Omental fat pad (tissue), 4 donors: ENCODE results near the gene VWC2L. TPM values are rescaled to one million over a fixed set of nuclear protein-coding genes. Genes with fewer than 3 reads are reported as not detected.

Experiments used
- ATAC-seq: fragments of 150-250 bp; one replicate; pipeline ENCODE4 v1.9.1; 2016; ENCODE audit warnings: mild to moderate bottlenecking, moderate library complexity; ENCODE audit not compliant: low FRiP score
- DNase-seq: peaks from one replicate; pipeline ENCODE4 v3.0.0-alpha.2; 2019; ENCODE audit warnings: low spot score
- CTCF ChIP-seq, 3 donors: fragments of 450-650 bp; IDR thresholded peaks; one replicate each; pipeline ENCODE4 v1.5.1; 2016 to 2017; ENCODE audit warnings: antibody characterized with exemption in 3 of 3, mild to moderate bottlenecking in 3 of 3, moderate library complexity in 2 of 3
- total RNA-seq, 4 donors: library from RNA; depleted of rRNA; stranded (reverse); fragments of >200 nt; gene quantifications; one replicate each; pipeline ENCODE4 v1.1.0, GENCODE V29; 2016

The VWC2L gene
- total RNA-seq, 4 donors from 2014 or later, result not detected

GRCh38 chr2:214451516-214452275, 40.8 kb downstream of the VWC2L start:
- DNase-seq, result no peak
- TF ChIP-seq CTCF (IDR thresholded peaks at IDR 0.05), result no peak
- ATAC-seq, result no peak

- DNase-seq (no peak), ATAC-seq (peak; percentile 70)
- no peak for TF ChIP-seq CTCF (IDR thresholded peaks at IDR 0.05)
Observed at GRCh38 chr2:214465363-214466146, 54.7 kb downstream of the VWC2L start.

GRCh38 chr2:214469728-214470127, 58.9 kb downstream of the VWC2L start:
- TF ChIP-seq CTCF (IDR thresholded peaks at IDR 0.05), result no peak
- no peak for DNase-seq
- no peak for ATAC-seq

GRCh38 chr2:214471382-214471781, 60.5 kb downstream of the VWC2L start:
- DNase-seq, result no peak
- TF ChIP-seq CTCF (IDR thresholded peaks at IDR 0.05), result no peak
- no peak for ATAC-seq

GRCh38 chr2:214471990-214472389, 61.1 kb downstream of the VWC2L start:
- no peak for DNase-seq
- TF ChIP-seq CTCF (IDR thresholded peaks at IDR 0.05), result no peak
- ATAC-seq, result no peak

GRCh38 chr2:214477305-214477704, 66.5 kb downstream of the VWC2L start:
- TF ChIP-seq CTCF (IDR thresholded peaks at IDR 0.05), result no peak

More at GRCh38 chr2:214477305-214477704, 66.5 kb downstream of the VWC2L start:
- no peak for ATAC-seq
- DNase-seq, result no peak
